Measurements from ENCODE around the gene TMEM91.

The TMEM91 gene

GRCh38 chr19:41330481-41330880, 45.9 kb upstream of the TMEM91 start:
- H3K27ac Mint-ChIP-seq: peak overlapping the region; percentile 3
- peaks cover 49% of the 10 kb centered on the region for H3K4me1 Mint-ChIP-seq
- H3K4me3 Mint-ChIP-seq: no peak overlapping the region
- no peak for TF ChIP-seq CTCF (IDR thresholded peaks at IDR 0.05)
- H3K36me3 Mint-ChIP-seq (ENCODE audit: low read depth): peaks cover 27% of the 10 kb centered on the region
- no peak for DNase-seq
- no peaks in the 10 kb centered on the region for H3K9me3 Mint-ChIP-seq
- peaks cover 4% of the 10 kb centered on the region for H3K27me3 Mint-ChIP-seq (ENCODE audit: low read depth, poor library complexity)

- no peak for TF ChIP-seq CTCF (IDR thresholded peaks at IDR 0.05)
- Mint-ChIP-seq H3K9me3 (no peaks in the 10 kb centered on the region), H3K4me3 (peak overlapping the region; percentile 47), H3K27me3 (ENCODE audit: low read depth, poor library complexity) (peaks cover 4% of the 10 kb centered on the region), H3K27ac (no peak overlapping the region), H3K4me1 (peaks cover 45% of the 10 kb centered on the region), H3K36me3 (ENCODE audit: low read depth) (peaks cover 27% of the 10 kb centered on the region)
- peak; percentile 32 for DNase-seq
Observed at GRCh38 chr19:41330946-41331678, 45.2 kb upstream of the TMEM91 start.

- peaks cover 4% of the 10 kb centered on the region for H3K27me3 Mint-ChIP-seq (ENCODE audit: low read depth, poor library complexity)
- H3K27ac Mint-ChIP-seq: no peak overlapping the region
- peaks cover 27% of the 10 kb centered on the region for H3K36me3 Mint-ChIP-seq (ENCODE audit: low read depth)
- DNase-seq: no peak
- H3K4me1 Mint-ChIP-seq: peaks cover 36% of the 10 kb centered on the region
- H3K9me3 Mint-ChIP-seq: no peaks in the 10 kb centered on the region
- no peak overlapping the region for H3K4me3 Mint-ChIP-seq
- TF ChIP-seq CTCF (IDR thresholded peaks at IDR 0.05): no peak
Observed at GRCh38 chr19:41332000-41332399, 44.3 kb upstream of the TMEM91 start.

- no peak overlapping the region for H3K27ac Mint-ChIP-seq
- no peak for TF ChIP-seq CTCF (IDR thresholded peaks at IDR 0.05)
- H3K4me1 Mint-ChIP-seq: peaks cover 32% of the 10 kb centered on the region
- peaks cover 4% of the 10 kb centered on the region for H3K27me3 Mint-ChIP-seq (ENCODE audit: low read depth, poor library complexity)
- H3K4me3 Mint-ChIP-seq: no peak overlapping the region
- peaks cover 28% of the 10 kb centered on the region for H3K36me3 Mint-ChIP-seq (ENCODE audit: low read depth)
- H3K9me3 Mint-ChIP-seq: no peaks in the 10 kb centered on the region
- no peak for DNase-seq
Observed at GRCh38 chr19:41332468-41332867, 43.9 kb upstream of the TMEM91 start.

- no peak for TF ChIP-seq CTCF (IDR thresholded peaks at IDR 0.05)
- DNase-seq: no peak
- H3K36me3 Mint-ChIP-seq (ENCODE audit: low read depth): peaks cover 30% of the 10 kb centered on the region
- H3K4me3 Mint-ChIP-seq: no peak overlapping the region
- H3K27me3 Mint-ChIP-seq (ENCODE audit: low read depth, poor library complexity): peaks cover 4% of the 10 kb centered on the region
- H3K4me1 Mint-ChIP-seq: peaks cover 20% of the 10 kb centered on the region
- H3K27ac Mint-ChIP-seq: no peak overlapping the region
- no peaks in the 10 kb centered on the region for H3K9me3 Mint-ChIP-seq
Observed at GRCh38 chr19:41334793-41335192, 41.5 kb upstream of the TMEM91 start.

DNA sequence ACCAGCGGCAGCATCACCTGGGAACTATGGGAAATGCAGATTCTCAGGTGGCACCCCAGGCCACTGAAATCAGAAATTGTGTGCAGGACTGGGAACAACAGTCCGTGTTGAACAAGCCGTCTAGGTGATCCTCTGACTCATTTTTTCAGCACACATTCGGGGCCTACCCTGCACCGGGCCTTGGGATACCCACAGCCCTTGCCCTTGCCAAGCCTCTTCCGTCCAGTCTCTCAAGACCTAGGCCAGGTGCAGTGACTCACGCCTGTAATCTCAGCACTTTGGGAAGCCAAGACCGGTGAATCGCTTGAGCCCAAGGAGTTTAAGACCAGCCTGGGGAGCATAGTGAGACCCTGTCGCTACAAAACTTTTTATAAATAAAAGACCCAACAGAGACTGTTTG, 40.9 kb upstream of the TMEM91 start:
- H3K9me3 Mint-ChIP-seq: no peaks in the 10 kb centered on the region
- H3K4me1 Mint-ChIP-seq: peaks cover 20% of the 10 kb centered on the region
- no peak overlapping the region for H3K4me3 Mint-ChIP-seq
- peaks cover 30% of the 10 kb centered on the region for H3K36me3 Mint-ChIP-seq (ENCODE audit: low read depth)
- no peak for DNase-seq
- TF ChIP-seq CTCF (IDR thresholded peaks at IDR 0.05): no peak
- H3K27ac Mint-ChIP-seq: no peak overlapping the region
- H3K27me3 Mint-ChIP-seq (ENCODE audit: low read depth, poor library complexity): peaks cover 4% of the 10 kb centered on the region
